Measurements from ENCODE around the gene RAI2.
"Not testable (repeated sequence)": the region's sequence is repeated elsewhere in the genome, so short reads cannot be mapped to it uniquely, and the experiment has no call there.

Gene RAI2

GRCh38 chrX:17828171-17828570, 32.9 kb downstream of the RAI2 start:
- no peak for DNase-seq

DNA sequence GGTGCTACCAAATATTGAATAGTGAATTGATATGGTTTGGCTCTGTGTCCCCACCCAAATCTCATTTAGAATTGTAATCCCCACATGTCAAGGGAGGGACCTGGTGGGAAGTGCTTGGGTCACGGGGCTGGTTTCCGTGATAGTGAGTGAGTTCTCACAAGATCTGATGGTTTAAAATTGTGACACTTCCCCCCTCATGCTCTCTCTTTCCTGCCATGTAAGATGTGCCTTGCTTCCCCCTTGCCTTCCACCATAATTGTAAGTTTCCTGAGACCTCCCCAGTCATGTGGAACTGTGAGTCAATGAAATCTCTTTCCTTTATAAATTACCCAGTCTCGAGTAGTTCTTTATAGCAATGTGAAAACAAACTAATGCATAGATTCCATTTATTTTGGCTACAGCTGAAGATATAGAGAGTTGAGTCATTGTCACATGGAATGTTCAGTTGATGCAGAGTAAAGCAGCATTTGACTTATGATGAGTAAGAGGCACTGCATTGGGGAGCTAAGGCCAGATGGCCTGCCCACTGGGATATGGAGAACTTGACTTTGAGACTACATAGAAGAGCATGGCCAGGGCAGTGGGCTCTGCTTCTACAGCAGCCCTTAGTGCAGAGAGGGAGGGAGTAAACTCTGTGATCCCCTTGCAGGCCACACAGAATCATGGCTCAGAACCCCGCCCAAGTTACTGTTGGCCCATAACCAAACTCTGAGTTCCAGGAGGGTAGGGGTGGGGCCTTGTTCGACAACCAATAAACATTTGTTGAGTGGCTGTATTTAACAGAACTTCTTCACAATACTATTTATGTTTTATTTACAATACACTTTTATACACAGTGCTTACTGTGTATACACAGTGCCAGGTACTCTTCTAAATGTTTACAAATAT, 34.2 kb downstream of the RAI2 start:
- no peak for DNase-seq

DNA sequence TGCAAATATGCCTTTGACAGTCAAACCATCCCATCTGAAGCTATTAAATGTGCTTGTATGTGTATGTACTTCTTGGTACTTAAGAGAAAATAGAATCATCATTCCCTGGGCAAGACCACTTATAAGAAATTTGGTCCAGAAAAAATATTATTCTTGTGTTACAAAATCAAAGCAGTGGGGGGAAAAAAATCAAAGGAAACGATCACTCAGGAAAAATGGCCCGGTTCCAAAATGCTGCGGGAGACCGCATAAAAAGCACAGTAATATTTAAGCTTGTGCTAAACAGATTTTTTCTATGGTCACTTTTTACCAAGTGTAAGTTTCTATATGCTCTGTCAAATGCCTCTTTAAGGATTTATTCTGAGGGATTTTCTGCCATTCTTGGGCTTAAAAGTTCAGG, 36.1 kb downstream of the RAI2 start:
- no peak for DNase-seq

GRCh38 chrX:17822351-17822750, 38.7 kb downstream of the RAI2 start:
- DNase-seq = no peak

DNA sequence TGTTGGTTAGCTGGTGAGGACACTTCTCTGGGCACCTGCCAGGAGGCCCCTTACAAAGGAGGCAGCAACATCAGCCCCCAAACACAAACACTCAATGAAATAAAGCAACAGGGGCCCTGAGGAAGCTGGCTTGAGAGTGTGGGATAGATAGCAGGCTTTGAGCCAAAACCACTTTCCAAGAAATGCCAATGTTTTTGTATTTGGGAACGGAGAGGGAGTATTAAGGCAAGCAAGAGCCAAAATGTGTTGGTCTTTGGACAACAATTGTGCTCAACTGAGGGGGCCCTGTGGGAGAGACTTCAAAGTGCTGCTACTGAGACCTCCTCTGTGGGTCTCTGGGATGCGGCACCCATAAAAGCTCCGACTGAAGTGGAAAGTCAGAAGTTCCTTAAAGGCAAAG, 41.0 kb downstream of the RAI2 start:
- no peak for DNase-seq

- no peak for DNase-seq
These were observed 42.4 kb downstream of the RAI2 start for GRCh38 chrX:17818726-17819125.

GRCh38 chrX:17817251-17817650, 43.8 kb downstream of the RAI2 start:
- DNase-seq = no peak

DNA sequence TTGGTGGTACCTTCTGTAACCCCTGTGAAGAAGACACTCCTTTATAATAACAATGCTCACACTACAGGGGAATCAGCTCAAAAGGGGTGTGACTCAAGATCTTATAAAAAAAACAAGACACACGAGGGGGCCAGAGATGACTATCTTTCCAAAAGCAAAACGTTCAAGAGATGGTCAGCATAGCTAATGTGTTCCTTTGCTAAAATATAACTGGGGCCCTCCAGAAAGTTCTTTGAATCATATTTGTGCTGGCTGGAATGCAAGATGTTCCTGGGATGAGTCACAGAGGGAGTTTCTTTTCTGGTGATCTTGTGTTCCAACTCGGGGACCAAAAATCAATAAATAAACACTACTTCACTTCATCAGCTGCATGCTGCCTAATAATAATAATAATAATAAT, 46.5 kb downstream of the RAI2 start:
- no peak for DNase-seq

DNA sequence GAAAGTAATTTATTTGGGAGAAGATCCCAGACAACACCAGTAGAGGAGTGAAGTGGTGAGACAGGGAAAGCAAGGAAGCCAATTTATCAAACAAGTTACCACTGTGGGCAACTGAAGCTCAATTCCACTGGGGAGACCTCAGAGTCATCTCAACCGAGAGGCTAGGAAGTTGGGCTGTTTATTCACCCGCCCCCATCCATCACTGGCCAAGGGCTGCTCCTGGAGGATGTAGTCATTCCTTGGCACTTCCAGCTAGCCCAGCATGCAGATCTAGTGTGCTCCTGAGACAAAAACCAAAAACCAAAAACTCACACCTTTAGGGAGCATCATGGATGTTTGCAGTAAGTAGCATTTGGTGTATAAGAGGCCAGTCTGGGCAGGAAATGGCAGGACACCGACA, 47.0 kb downstream of the RAI2 start:
- DNase-seq = no peak

DNA sequence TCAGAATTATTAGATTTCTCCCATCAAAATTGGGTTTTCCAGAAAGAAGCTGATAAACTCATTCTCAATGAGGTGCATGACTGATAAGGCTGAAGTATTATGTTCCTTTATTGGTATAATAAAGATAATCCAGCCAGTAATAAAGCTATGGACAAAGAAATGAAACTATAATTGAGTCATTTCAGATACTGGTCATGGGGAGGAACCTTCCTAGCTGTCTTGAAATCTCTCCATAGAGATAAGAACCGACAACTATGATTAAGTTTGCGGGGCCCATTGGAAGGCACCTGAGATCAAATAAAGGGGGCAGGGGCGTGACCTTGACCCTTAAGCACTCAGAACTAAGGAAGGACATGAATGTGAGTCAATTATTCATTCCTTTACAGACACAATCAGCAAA, 47.8 kb downstream of the RAI2 start:
- no peak for DNase-seq

DNA sequence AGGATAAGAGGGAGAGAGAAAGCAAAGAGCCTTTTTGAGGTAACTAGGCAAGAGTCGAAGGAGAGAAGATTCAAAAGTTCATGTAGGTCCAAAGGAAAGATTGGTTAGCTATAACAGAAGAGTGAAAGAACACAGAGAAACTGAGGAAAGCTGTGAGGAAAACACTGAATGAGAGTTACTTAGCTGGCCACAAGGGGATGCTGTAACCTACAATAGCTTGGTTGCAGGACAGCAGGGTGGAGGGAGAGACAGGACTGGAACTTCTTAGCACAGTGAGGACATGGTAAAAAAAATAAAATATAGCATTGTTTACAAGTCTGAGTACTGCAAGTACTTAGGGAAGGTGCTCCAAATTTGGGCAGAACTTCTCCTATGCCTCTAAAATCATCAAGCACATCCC, 48.3 kb downstream of the RAI2 start:
- no peak for DNase-seq

GRCh38 chrX:17809984-17810383, 51.1 kb downstream of the RAI2 start:
- DNase-seq = no peak

- DNase-seq = no peak
These were observed 51.8 kb downstream of the RAI2 start for GRCh38 chrX:17809273-17809672.

- no peak for DNase-seq
These were observed 56.0 kb downstream of the RAI2 start for GRCh38 chrX:17805120-17805519.

GRCh38 chrX:17803449-17803848, 57.6 kb downstream of the RAI2 start:
- no peak for DNase-seq

GRCh38 chrX:17802756-17803155, 58.3 kb downstream of the RAI2 start:
- DNase-seq = no peak

GRCh38 chrX:17801431-17801830, 59.7 kb downstream of the RAI2 start:
- DNase-seq = no peak

DNA sequence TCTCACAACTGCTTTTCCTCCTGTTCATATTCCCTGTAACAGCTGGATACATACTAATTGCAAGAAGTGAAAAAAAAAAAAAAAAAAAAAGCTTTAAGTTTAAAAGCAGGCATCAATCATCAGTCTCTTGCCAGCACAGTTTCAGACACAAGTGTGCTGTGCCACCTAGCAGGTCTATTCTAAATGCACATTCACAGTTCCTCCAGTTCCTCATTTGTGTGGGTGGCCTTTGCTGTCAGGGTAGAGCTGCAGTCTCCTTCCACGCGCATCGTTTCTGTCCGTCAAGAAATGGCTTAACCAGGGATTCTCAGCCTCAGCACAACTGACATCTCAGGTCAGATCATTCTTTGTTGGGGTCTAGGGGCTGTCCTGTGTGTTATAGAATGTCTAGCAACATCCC, 62.2 kb downstream of the RAI2 start:
- DNase-seq = no peak

DNA sequence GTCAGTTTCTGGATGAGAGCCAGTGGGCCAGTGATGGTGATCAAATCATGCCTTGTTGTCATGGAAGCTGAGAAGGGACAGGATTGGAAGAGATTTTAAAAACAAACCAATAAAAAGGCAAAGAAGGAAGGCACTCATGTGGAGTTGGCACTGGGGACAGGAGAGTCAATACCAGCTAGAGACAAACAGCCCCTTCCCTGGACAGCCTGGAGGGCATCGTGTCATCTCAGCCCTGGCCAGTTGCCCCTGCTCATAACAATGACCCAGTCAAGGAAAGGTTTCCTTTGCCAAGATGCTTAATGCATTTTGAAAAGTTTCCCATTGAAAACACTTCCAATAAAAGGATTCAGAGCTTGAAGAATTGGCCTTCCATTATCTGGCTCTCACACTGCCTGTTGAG, 68.3 kb downstream of the RAI2 start:
- DNase-seq = no peak

DNA sequence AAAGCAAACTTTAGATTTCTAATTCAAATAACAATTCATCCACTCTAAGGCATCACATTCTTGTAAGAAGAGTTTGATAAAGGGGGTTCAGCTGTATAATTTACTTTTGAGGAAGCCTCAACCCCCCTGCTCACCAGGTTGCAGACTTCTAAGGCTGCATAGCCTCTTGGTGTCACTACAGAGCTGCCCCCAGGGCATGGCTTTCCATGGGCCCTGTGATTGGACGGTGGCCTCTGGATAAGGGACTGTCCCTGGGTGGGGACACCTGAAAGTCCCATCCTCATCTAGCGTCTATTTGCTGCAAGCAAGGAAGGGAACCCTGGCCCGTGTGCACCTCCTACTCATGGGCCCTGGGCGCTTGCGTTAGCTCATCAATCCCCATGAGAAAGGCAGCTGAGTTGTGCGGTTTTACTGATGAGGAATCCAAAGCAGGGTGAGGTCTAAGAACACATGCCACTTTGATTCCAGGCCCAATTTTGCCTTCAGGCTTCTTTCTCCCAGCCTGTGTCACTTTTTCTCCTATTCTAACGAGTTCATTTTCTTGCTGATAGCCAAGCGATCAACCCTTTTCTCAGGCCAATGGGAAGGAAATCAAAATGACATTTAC, 72.0 kb downstream of the RAI2 start:
- DNase-seq = no peak

DNA sequence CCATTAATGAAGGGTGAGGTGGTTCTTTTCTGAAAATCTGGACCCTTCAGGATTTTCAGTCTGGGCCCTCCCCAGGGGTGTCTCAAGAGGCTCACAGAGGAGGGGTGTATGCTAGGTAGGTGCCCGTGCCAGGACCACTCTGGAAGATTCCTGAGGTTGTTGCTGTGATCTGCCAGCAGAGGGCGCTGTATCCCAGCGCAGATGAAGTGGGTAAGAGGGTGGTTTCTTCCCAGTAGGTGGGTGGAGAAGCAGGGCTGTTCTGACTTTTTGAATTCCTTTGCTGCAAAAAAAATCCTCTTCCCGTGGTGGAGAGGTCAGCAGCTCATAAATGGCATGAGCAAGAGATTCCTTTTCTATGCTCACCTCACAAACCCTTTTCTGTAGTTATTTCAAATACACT, 72.7 kb downstream of the RAI2 start:
- DNase-seq = no peak

DNA sequence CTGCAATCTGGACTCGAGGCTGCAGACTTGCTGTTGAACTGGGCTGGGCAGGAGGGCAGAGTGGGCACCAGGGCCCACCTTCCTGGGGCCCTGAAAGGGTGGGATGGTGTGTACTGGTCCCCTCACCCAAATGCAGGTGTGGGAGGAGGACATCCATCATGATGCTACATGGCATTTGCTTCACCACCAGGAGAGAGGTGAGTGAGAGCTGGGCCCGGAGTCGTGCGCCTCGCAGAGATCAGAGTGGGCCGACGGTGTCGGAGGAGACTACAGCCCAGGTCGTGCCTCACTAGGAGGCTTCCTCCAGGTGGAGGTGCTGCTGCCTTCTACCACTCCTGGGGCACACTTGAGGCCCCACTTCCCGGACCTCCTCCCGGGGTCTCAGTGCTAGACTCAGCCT, 73.5 kb downstream of the RAI2 start:
- no peak for DNase-seq

DNA sequence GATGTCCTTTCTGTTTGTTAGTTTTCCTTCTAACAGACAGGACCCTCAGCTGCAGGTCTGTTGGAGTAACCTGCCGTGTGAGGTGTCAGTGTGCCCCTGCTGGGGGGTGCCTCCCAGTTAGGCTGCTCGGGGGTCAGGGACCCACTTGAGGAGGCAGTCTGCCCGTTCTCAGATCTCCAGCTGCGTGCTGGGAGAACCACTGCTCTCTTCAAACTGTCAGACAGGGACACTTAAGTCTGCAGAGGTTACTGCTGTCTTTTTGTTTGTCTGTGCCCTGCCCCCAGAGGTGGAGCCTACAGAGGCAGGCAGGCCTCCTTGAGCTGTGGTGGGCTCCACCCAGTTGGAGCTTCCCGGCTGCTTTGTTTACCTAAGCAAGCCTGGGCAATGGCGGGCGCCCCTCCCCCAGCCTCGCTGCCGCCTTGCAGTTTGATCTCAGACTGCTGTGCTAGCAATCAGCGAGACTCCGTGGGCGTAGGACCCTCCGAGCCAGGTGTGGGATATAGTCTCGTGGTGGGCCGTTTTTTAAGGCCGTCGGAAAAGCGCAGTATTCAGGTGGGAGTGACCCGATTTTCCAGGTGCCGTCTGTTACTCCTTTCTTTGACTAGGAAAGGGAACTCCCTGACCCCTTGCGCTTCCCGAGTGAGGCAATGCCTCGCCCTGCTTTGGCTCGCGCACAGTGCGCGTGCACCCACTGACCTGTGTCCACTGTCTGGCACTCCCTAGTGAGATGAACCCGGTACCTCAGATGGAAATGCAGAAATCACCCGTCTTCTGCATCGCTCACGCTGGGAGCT, 74.3 kb downstream of the RAI2 start:
- not testable (repeated sequence) for DNase-seq

- DNase-seq = no peak
These were observed 81.7 kb downstream of the RAI2 start for GRCh38 chrX:17779434-17779833.

All from NCI-H1417 treated with DMSO at 0.1 percent for 48 hours (cell line).